Naive thymus-derived CD8-positive, alpha-beta T cell (primary cell): ENCODE measurements around the gene PMS1. TPM values are rescaled to one million over a fixed set of nuclear protein-coding genes. Genes with fewer than 3 reads are reported as not detected.
A peak's percentile ranks its signal among the peaks of the same experiment; 100 is the strongest.
"Not testable (repeated sequence)": the region's sequence is repeated elsewhere in the genome, so short reads cannot be mapped to it uniquely, and the experiment has no call there.

Experiments
- ATAC-seq, 2 donors: fragments of 150-1000 bp; cut with Tn5 transposase in 1 of 2; sonication (Bioruptor Pico), chemical (Tn5 transposase) in 1 of 2; 1 replicate in 1 of 2; 2 replicates in 1 of 2; pipeline ENCODE4 v1.10.0; 2021; ENCODE audit warnings: mild to moderate bottlenecking in 2 of 2, moderate library complexity in 2 of 2
- POLR2A ChIA-PET: fragments of 350-600 bp; sonication (Branson Sonifier 250); formaldehyde crosslinking; loops from one replicate; lab custom pipeline; 2021; ENCODE audit warnings: antibody characterized with exemption; lab: Charles Lee
- DNase-seq, 10 donors: peaks; one replicate each; pipeline versions ENCODE4 v3.0.0 to v3.0.0-alpha.2; 2020 to 2022
- H3K27ac Mint-ChIP-seq, 10 donors: one replicate each; pipeline ENCODE4 v1.8.0; 2020 to 2022; ENCODE audit warnings: mild to moderate bottlenecking in 10 of 10, mixed read lengths in 10 of 10, moderate library complexity in 4 of 10, inconsistent platforms in 1 of 10
- H3K27me3 Mint-ChIP-seq, 5 donors: one replicate each; pipeline ENCODE4 v1.8.0; 2021 to 2022; ENCODE audit warnings: mixed read lengths in 5 of 5
- H3K36me3 Mint-ChIP-seq, 3 donors: one replicate each; pipeline ENCODE4 v1.8.0; 2020 to 2022; ENCODE audit warnings: mixed read lengths in 3 of 3, mild to moderate bottlenecking in 2 of 3, inconsistent platforms in 1 of 3
- H3K4me1 Mint-ChIP-seq, 4 donors: one replicate each; pipeline ENCODE4 v1.8.0; 2021 to 2022; ENCODE audit warnings: mixed read lengths in 4 of 4
- H3K4me3 Mint-ChIP-seq, 10 donors: one replicate each; pipeline ENCODE4 v1.8.0; 2020 to 2022; ENCODE audit warnings: mild to moderate bottlenecking in 10 of 10, mixed read lengths in 10 of 10, moderate library complexity in 6 of 10, inconsistent platforms in 1 of 10
- H3K9me3 Mint-ChIP-seq, 9 donors: one replicate each; pipeline ENCODE4 v1.8.0; 2020 to 2022; ENCODE audit warnings: mixed read lengths in 9 of 9, mild to moderate bottlenecking in 3 of 9, inconsistent platforms in 1 of 9, moderate library complexity in 1 of 9
- polyA plus RNA-seq, 3 donors: library from polyadenylated mRNA; unstranded; fragments of 300-500 nt; fragmentation: Illumina TruSeq; gene quantifications; one replicate each; pipeline ENCODE4 v1.2.3, GENCODE V29; 2021
- total RNA-seq, 8 experiments: library from RNA in 2 of 8; stranded (reverse) in 2 of 8; gene quantifications; one replicate each; pipeline ENCODE4 v1.2.3 and lab custom pipeline; 2021 to 2026

Gene PMS1
- total and polyA plus RNA-seq, 5 experiments from 2014 or later: 14.9 to 30.3 (median 15.8) TPM

DNA sequence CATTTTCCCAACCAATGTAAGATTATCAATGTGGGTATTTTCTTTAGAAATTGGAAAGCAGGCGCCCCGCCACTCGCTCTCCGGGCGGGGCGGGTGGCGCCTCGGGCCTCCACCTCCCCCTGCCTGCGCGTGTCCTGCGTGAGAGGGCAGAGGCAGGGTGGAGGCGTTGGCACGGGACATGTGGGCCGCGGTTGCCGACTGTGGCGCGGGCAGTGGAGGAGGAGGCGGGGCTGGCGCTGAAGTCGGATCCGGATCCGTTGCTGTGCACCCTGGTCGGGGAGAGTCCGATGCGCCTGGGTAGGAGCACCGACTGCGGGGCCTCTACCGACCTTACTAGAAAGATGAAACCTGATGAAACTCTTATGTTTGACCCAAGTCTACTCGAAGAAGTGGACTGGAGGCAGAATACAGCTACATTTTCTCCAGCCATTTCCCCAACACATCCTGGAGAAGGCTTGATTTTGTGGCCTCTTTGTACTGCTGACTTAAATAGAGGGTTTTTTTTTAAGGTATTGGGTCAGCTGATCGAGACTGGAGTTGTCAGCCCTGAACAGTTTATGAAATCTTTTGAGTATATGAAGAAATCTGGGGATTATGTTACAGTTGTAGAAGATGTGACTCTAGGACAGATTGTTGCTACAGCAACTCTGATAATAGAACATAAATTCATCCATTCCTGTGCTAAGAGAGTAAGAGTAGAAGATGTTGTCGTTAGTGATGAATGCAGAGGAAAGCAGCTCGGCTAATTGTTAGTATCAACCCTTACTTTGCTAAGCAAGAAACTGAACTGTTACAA is 37.9 kb downstream of the PMS1 start:
- ATAC-seq (no peak), DNase-seq (no peak)
- Mint-ChIP-seq H3K9me3 (no peaks in the 10 kb centered on the region), H3K27ac (no peak overlapping the region), H3K4me3 (no peak overlapping the region), H3K4me1 (peaks cover 0 to 4% (median under 1%) of the 10 kb centered on the region in 4 donors), H3K27me3 (no peaks in the 10 kb centered on the region), H3K36me3 (peaks cover 0 to 54% (median 15%) of the 10 kb centered on the region in 3 donors)
- POLR2A ChIA-PET: no interaction called here

DNA sequence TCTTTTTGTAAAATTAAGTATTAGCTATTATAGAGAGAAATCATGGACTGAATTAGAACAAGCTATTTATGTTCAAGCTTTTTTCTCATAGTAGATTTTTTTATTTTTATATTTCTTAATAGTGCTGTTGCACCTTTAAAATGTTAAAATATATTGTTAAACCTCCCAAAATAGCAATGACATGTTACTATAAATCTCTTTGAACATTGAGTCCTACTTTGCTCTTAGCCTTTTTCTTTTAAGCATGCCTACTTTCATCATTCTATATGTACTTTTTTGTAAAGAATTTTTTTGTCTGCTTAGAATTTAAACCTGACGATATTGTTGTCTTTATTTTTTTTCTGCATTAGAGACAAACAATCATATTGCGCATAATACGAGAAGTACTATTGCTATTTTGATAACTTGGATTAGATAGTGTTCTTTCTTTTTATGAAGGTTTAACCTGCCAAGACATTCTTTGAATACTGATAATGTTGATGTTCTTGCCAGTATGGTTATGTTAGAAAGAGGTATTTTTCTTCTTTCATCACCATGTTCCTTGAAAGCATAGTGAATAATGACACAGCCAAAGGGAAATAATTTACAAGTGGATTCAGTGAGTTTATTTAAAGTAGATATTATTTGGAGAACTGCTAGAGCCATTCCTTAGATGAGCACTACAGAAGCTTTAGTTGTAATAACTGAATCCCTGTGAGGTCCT is 40.6 kb downstream of the PMS1 start:
- Mint-ChIP-seq H3K27ac (no peak overlapping the region), H3K4me1 (peaks cover 0 to 7% (median under 1%) of the 10 kb centered on the region in 4 donors), H3K9me3 (no peaks in the 10 kb centered on the region), H3K36me3 (peaks cover 0 to 53% (median 4%) of the 10 kb centered on the region in 3 donors), H3K27me3 (no peaks in the 10 kb centered on the region), H3K4me3 (no peak overlapping the region)
- DNase-seq: no peak
- no peak for ATAC-seq
- POLR2A ChIA-PET: no interaction called here

- DNase-seq: no peak
- H3K36me3 Mint-ChIP-seq: peaks cover 0 to 52% (median 4%) of the 10 kb centered on the region in 3 donors
- ATAC-seq: no peak
- no peaks in the 10 kb centered on the region for H3K9me3 Mint-ChIP-seq
- H3K4me3 Mint-ChIP-seq: no peak overlapping the region
- POLR2A ChIA-PET: no interaction called here
- no peaks in the 10 kb centered on the region for H3K27me3 Mint-ChIP-seq
- H3K27ac Mint-ChIP-seq: no peak overlapping the region
- peaks cover 0 to 5% (median under 1%) of the 10 kb centered on the region in 4 donors for H3K4me1 Mint-ChIP-seq
These were observed 41.8 kb downstream of the PMS1 start for GRCh38 chr2:189826039-189826438.

GRCh38 chr2:189829102-189829833 is 45.0 kb downstream of the PMS1 start:
- no peak for DNase-seq
- H3K36me3 Mint-ChIP-seq: peaks cover 0 to 50% (median 10%) of the 10 kb centered on the region in 3 donors
- no peak overlapping the region for H3K4me3 Mint-ChIP-seq
- no peaks in the 10 kb centered on the region for H3K27me3 Mint-ChIP-seq
- POLR2A ChIA-PET: no interaction called here
- H3K4me1 Mint-ChIP-seq: peaks cover 0 to 5% (median under 1%) of the 10 kb centered on the region in 4 donors
- ATAC-seq: no peak
- H3K9me3 Mint-ChIP-seq: no peaks in the 10 kb centered on the region
- H3K27ac Mint-ChIP-seq: peak overlapping the region in 1 of 10 donors; percentile 66

DNA sequence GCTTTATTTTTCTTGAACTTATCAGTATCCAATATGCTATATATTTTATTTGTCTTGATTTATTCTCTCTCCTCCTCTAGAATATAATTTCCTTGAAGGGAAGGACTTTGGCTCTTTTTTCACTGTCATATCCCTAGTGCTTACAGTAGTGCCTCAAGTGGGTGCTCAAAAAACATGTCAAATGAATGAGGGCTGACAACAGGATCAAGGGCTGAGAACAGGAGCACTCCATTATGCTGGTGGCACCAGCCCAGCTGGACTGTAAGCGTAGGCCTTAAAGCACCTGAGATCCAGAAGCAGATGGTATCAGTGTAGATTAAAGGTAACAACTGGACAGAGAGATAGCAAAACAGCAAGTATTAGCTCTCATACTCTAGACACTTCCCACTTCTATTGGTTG is 46.3 kb downstream of the PMS1 start:
- POLR2A ChIA-PET: no interaction called here
- Mint-ChIP-seq H3K9me3 (no peaks in the 10 kb centered on the region), H3K36me3 (peaks cover 0 to 50% (median 9%) of the 10 kb centered on the region in 3 donors), H3K4me3 (no peak overlapping the region), H3K27ac (peak overlapping the region in 1 of 10 donors; percentile 43), H3K4me1 (peaks cover 0 to 5% (median under 1%) of the 10 kb centered on the region in 4 donors), H3K27me3 (no peaks in the 10 kb centered on the region)
- DNase-seq (no peak), ATAC-seq (no peak)

GRCh38 chr2:189834059-189834458 is 49.8 kb downstream of the PMS1 start:
- H3K27ac Mint-ChIP-seq: no peak overlapping the region
- H3K9me3 Mint-ChIP-seq: no peaks in the 10 kb centered on the region
- H3K4me1 Mint-ChIP-seq: peaks cover 0 to 3% (median under 1%) of the 10 kb centered on the region in 4 donors
- no peak overlapping the region for H3K4me3 Mint-ChIP-seq
- ATAC-seq (no peak), DNase-seq (no peak)
- POLR2A ChIA-PET: no interaction called here
- H3K36me3 Mint-ChIP-seq: peaks cover 4 to 40% (median 14%) of the 10 kb centered on the region in 3 donors
- no peaks in the 10 kb centered on the region for H3K27me3 Mint-ChIP-seq

- POLR2A ChIA-PET: interaction anchor here (1.1 kb wide), 1 partner anchor 50 kb away, joined by 3 read pairs; the partner anchor contains the start of genes ORMDL1 and PMS1
- H3K4me3 Mint-ChIP-seq, H3K27ac Mint-ChIP-seq, H3K9me3 Mint-ChIP-seq, H3K27me3 Mint-ChIP-seq, ATAC-seq, H3K4me1 Mint-ChIP-seq, DNase-seq: not testable (repeated sequence)
- peaks cover 4 to 36% (median 14%) of the 10 kb centered on the region in 3 donors for H3K36me3 Mint-ChIP-seq
These were observed 50.4 kb downstream of the PMS1 start for GRCh38 chr2:189834642-189835041.

DNA sequence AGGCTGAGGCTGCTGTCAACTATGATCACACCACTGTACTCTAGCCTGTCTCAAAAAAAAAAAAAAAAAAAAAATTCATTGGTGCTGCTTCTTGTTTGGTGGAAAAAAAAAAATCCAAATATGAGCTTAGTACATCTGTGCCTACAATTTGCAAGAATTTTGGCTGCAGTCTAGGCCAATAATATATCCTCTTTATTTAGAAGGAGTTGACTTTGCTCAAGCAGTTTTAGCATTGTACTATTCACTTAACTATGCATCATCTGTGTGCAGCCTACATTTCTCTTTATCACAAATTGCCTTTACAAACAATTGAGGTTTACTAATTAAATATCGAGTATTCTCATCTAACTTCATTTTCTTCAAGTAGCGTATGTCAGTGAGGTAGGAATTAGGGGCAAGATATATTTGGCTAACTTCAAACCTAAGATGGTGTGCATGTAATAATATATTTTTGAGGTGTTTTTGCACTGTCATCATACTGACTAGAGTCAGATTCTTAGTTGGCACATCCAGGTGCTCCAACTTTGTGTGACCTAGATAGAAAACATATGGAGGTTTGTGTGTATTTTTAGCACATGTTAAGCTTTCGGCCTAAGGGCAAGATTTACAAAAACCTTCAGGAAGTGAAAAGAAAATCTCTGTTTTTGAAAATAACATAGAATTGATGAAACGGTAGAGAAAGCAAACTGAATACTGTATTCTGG is 51.8 kb downstream of the PMS1 start:
- DNase-seq (no peak), ATAC-seq (no peak)
- no peaks in the 10 kb centered on the region for H3K9me3 Mint-ChIP-seq
- H3K4me3 Mint-ChIP-seq: no peak overlapping the region
- H3K27ac Mint-ChIP-seq: no peak overlapping the region
- POLR2A ChIA-PET: interaction anchor here (1.1 kb wide), 1 partner anchor 52 kb away, joined by 3 read pairs; the partner anchor contains the start of genes ORMDL1 and PMS1
- peaks cover 4 to 31% (median 14%) of the 10 kb centered on the region in 3 donors for H3K36me3 Mint-ChIP-seq
- H3K4me1 Mint-ChIP-seq: peaks cover 0 to 3% (median 0%) of the 10 kb centered on the region in 4 donors
- no peaks in the 10 kb centered on the region for H3K27me3 Mint-ChIP-seq

- Mint-ChIP-seq H3K27me3 (no peaks in the 10 kb centered on the region), H3K4me1 (peaks cover 0 to 3% (median 0%) of the 10 kb centered on the region in 4 donors), H3K36me3 (peaks cover 8 to 35% (median 16%) of the 10 kb centered on the region in 3 donors), H3K9me3 (no peaks in the 10 kb centered on the region), H3K27ac (no peak overlapping the region), H3K4me3 (no peak overlapping the region)
- POLR2A ChIA-PET: no interaction called here
- ATAC-seq (no peak), DNase-seq (no peak)
These were observed 52.4 kb downstream of the PMS1 start for GRCh38 chr2:189836644-189837043.

- ATAC-seq: no peak
- peaks cover 0 to 5% (median 4%) of the 10 kb centered on the region in 4 donors for H3K4me1 Mint-ChIP-seq
- DNase-seq: no peak
- H3K4me3 Mint-ChIP-seq: no peak overlapping the region
- H3K9me3 Mint-ChIP-seq: no peaks in the 10 kb centered on the region
- no peaks in the 10 kb centered on the region for H3K27me3 Mint-ChIP-seq
- POLR2A ChIA-PET: no interaction called here
- H3K27ac Mint-ChIP-seq: no peak overlapping the region
- H3K36me3 Mint-ChIP-seq: peaks cover 8 to 38% (median 17%) of the 10 kb centered on the region in 3 donors
These were observed 53.1 kb downstream of the PMS1 start for GRCh38 chr2:189837326-189837725.

- no peak for DNase-seq
- Mint-ChIP-seq H3K4me3 (no peak overlapping the region), H3K4me1 (peaks cover 0 to 7% (median 3%) of the 10 kb centered on the region in 4 donors)
These were observed 56.8 kb downstream of the PMS1 start for GRCh38 chr2:189841019-189841418.

DNA sequence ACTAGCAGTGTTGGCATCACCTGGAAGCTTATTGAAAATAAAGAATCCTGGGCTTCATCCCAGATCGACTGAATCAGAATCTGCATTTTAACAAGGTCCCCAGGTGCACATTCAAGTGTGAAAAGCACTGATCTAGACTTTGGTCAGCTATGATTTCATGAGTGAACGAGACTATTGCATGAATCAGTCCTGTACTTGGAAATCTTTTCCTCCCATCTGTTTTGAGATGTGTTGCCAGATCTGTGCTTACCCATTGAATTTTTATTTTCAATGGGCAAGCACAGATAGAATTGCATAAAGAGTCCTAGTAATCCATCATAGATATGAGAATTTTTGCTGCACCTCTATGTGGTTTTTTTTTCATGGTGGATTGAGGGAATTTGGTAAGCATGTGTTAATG is 64.0 kb downstream of the PMS1 start:
- no peak for DNase-seq
- H3K27ac Mint-ChIP-seq: no peak overlapping the region
- H3K4me1 Mint-ChIP-seq: peaks cover 0 to 4% (median 0%) of the 10 kb centered on the region in 4 donors
- no peak overlapping the region for H3K4me3 Mint-ChIP-seq
- no peaks in the 10 kb centered on the region for H3K27me3 Mint-ChIP-seq
- POLR2A ChIA-PET: no interaction called here
- ATAC-seq: no peak
- H3K9me3 Mint-ChIP-seq: no peaks in the 10 kb centered on the region
- H3K36me3 Mint-ChIP-seq: peaks cover 10 to 82% (median 41%) of the 10 kb centered on the region in 3 donors

More at GRCh38 chr2:189841019-189841418, 56.8 kb downstream of the PMS1 start:
- Mint-ChIP-seq H3K27me3 (no peaks in the 10 kb centered on the region), H3K36me3 (peaks cover 13 to 58% (median 29%) of the 10 kb centered on the region in 3 donors), H3K27ac (no peak overlapping the region), H3K9me3 (no peaks in the 10 kb centered on the region)
- no peak for ATAC-seq
- POLR2A ChIA-PET: no interaction called here
